ENCODE measurements around the gene GNB1L. TPM values are rescaled to one million over a fixed set of nuclear protein-coding genes. Genes with fewer than 3 reads are reported as not detected.

GNB1L gene
- total and polyA plus RNA-seq, 9 of the 15 experiments (the other 6 are each of a cell fraction or from before 2014, with no cell fraction given): 0.56 to 50.5 (median 10.2) TPM

DNA sequence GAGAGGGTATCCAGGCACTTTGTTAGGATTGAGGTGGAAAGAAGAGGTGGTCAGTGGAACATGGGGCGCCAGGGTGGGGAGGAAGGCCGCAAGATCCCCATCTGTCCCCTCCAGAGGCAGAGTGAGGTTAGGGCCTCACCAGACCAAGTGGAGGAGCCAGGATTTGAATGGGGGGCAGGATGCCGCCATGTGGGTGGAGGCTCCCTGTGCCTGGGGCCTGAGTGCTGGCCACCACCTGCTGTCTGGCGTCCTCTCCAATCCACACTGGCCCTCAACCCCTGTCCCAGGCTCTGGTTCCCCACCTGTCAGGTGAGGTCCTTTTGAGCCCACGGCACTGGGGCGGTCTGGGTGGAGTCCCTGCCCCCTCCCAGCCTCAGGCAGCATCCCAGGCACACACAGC is 111.6 kb downstream of the GNB1L start (continued):
- TF ChIP-seq, protein P1, sequence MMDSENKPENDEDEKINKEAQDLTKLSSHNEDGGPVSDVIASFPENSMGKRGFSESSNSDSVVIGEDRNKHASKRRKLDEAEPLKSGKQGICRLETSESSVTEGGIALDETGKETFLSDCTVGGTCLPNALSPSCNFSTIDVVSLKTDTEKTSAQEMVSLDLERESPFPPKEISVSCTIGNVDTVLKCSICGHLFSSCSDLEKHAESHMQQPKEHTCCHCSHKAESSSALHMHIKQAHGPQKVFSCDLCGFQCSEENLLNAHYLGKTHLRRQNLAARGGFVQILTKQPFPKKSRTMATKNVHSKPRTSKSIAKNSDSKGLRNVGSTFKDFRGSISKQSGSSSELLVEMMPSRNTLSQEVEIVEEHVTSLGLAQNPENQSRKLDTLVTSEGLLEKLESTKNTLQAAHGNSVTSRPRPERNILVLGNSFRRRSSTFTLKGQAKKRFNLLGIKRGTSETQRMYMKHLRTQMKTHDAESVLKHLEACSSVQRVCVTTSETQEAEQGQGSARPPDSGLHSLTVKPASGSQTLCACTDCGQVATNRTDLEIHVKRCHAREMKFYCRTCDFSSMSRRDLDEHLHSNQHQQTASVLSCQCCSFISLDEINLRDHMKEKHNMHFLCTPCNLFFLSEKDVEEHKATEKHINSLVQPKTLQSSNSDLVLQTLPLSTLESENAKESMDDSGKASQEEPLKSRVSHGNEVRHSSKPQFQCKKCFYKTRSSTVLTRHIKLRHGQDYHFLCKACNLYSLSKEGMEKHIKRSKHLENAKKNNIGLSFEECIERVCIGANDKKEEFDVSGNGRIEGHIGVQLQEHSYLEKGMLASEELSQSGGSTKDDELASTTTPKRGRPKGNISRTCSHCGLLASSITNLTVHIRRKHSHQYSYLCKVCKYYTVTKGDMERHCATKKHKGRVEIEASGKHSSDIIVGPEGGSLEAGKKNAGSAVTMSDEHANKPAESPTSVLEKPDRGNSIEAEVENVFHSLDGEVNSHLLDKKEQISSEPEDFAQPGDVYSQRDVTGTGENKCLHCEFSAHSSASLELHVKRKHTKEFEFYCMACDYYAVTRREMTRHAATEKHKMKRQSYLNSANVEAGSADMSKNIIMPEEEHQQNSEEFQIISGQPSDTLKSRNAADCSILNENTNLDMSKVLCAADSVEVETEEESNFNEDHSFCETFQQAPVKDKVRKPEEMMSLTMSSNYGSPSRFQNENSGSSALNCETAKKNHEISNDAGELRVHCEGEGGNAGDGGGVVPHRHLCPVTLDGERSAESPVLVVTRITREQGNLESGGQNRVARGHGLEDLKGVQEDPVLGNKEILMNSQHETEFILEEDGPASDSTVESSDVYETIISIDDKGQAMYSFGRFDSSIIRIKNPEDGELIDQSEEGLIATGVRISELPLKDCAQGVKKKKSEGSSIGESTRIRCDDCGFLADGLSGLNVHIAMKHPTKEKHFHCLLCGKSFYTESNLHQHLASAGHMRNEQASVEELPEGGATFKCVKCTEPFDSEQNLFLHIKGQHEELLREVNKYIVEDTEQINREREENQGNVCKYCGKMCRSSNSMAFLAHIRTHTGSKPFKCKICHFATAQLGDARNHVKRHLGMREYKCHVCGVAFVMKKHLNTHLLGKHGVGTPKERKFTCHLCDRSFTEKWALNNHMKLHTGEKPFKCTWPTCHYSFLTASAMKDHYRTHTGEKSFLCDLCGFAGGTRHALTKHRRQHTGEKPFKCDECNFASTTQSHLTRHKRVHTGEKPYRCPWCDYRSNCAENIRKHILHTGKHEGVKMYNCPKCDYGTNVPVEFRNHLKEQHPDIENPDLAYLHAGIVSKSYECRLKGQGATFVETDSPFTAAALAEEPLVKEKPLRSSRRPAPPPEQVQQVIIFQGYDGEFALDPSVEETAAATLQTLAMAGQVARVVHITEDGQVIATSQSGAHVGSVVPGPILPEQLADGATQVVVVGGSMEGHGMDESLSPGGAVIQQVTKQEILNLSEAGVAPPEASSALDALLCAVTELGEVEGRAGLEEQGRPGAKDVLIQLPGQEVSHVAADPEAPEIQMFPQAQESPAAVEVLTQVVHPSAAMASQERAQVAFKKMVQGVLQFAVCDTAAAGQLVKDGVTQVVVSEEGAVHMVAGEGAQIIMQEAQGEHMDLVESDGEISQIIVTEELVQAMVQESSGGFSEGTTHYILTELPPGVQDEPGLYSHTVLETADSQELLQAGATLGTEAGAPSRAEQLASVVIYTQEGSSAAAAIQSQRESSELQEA (IDR thresholded peaks at IDR 0.05; ENCODE audit: low read depth): no peak
- TF ChIP-seq, protein P2, sequence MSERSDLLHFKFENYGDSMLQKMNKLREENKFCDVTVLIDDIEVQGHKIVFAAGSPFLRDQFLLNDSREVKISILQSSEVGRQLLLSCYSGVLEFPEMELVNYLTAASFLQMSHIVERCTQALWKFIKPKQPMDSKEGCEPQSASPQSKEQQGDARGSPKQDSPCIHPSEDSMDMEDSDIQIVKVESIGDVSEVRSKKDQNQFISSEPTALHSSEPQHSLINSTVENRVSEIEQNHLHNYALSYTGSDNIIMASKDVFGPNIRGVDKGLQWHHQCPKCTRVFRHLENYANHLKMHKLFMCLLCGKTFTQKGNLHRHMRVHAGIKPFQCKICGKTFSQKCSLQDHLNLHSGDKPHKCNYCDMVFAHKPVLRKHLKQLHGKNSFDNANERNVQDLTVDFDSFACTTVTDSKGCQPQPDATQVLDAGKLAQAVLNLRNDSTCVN (CRISPR knock-in tag; IDR thresholded peaks at IDR 0.05): no peak
- TF ChIP-seq, protein P3, sequence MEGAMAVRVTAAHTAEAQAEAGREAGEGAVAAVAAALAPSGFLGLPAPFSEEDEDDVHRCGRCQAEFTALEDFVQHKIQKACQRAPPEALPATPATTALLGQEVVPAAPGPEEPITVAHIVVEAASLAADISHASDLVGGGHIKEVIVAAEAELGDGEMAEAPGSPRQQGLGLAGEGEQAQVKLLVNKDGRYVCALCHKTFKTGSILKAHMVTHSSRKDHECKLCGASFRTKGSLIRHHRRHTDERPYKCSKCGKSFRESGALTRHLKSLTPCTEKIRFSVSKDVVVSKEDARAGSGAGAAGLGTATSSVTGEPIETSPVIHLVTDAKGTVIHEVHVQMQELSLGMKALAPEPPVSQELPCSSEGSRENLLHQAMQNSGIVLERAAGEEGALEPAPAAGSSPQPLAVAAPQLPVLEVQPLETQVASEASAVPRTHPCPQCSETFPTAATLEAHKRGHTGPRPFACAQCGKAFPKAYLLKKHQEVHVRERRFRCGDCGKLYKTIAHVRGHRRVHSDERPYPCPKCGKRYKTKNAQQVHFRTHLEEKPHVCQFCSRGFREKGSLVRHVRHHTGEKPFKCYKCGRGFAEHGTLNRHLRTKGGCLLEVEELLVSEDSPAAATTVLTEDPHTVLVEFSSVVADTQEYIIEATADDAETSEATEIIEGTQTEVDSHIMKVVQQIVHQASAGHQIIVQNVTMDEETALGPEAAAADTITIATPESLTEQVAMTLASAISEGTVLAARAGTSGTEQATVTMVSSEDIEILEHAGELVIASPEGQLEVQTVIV (CRISPR knock-in tag; IDR thresholded peaks at IDR 0.05; ENCODE audit: borderline replicate concordance): no peak
- TF ChIP-seq TAF1 (IDR thresholded peaks at IDR 0.05; ENCODE audit: control insufficient read depth, extremely low read depth, insufficient read depth, low read length, severe bottlenecking): no peak
- TF ChIP-seq, protein P4, sequence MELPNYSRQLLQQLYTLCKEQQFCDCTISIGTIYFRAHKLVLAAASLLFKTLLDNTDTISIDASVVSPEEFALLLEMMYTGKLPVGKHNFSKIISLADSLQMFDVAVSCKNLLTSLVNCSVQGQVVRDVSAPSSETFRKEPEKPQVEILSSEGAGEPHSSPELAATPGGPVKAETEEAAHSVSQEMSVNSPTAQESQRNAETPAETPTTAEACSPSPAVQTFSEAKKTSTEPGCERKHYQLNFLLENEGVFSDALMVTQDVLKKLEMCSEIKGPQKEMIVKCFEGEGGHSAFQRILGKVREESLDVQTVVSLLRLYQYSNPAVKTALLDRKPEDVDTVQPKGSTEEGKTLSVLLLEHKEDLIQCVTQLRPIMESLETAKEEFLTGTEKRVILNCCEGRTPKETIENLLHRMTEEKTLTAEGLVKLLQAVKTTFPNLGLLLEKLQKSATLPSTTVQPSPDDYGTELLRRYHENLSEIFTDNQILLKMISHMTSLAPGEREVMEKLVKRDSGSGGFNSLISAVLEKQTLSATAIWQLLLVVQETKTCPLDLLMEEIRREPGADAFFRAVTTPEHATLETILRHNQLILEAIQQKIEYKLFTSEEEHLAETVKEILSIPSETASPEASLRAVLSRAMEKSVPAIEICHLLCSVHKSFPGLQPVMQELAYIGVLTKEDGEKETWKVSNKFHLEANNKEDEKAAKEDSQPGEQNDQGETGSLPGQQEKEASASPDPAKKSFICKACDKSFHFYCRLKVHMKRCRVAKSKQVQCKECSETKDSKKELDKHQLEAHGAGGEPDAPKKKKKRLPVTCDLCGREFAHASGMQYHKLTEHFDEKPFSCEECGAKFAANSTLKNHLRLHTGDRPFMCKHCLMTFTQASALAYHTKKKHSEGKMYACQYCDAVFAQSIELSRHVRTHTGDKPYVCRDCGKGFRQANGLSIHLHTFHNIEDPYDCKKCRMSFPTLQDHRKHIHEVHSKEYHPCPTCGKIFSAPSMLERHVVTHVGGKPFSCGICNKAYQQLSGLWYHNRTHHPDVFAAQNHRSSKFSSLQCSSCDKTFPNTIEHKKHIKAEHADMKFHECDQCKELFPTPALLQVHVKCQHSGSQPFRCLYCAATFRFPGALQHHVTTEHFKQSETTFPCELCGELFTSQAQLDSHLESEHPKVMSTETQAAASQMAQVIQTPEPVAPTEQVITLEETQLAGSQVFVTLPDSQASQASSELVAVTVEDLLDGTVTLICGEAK (IDR thresholded peaks at IDR 0.05): no peak
- TF ChIP-seq, protein P4 (CRISPR knock-in tag; IDR thresholded peaks at IDR 0.05): 0 out of 2 replicates have a peak, but pooled peaks have one; percentile 28
